Lung (tissue), 12 donors: ENCODE data around the gene FNDC5. TPM values are rescaled to one million over a fixed set of nuclear protein-coding genes. Genes with fewer than 3 reads are reported as not detected.

ENCODE experiments used
- ATAC-seq: fragments of 200-7000 bp; cut with Tn5 transposase; one replicate; pipeline ENCODE4 v1.9.1; 2020; ENCODE audit warnings: moderate number of reproducible peaks; ENCODE audit not compliant: insufficient read depth, low FRiP score
- DNase-seq, 3 donors: peaks; one replicate each; pipeline ENCODE4 v3.0.0-alpha.2; 2013 to 2017
- H3K27ac ChIP-seq, 2 donors: one replicate each; pipeline ENCODE4 v1.5.1; 2013; ENCODE audit warnings: mild to moderate bottlenecking in 2 of 2, moderate library complexity in 2 of 2, control low read depth in 1 of 2, inconsistent platforms in 1 of 2, low read depth in 1 of 2, low read length in 1 of 2
- H3K27me3 ChIP-seq, 3 donors: one replicate each; pipeline ENCODE4 v1.5.1; 2013; ENCODE audit warnings: low read length in 2 of 3; ENCODE audit not compliant: control insufficient read depth in 3 of 3, insufficient read depth in 3 of 3
- H3K36me3 ChIP-seq, 4 donors: one replicate each; pipeline ENCODE4 v1.5.1; 2013; ENCODE audit warnings: low read length in 4 of 4, mild to moderate bottlenecking in 1 of 4, moderate library complexity in 1 of 4; ENCODE audit not compliant: control insufficient read depth in 4 of 4, insufficient read depth in 4 of 4
- H3K4me1 ChIP-seq, 5 donors: one replicate each; pipeline ENCODE4 v1.5.1; 2013; ENCODE audit warnings: low read length in 5 of 5, mild to moderate bottlenecking in 2 of 5, moderate library complexity in 1 of 5; ENCODE audit not compliant: control insufficient read depth in 5 of 5, insufficient read depth in 5 of 5
- H3K4me3 ChIP-seq: one replicate; pipeline ENCODE4 v1.5.1; 2013; ENCODE audit warnings: mild to moderate bottlenecking, control low read depth, moderate library complexity
- H3K9ac ChIP-seq, 2 donors: one replicate each; pipeline ENCODE4 v1.5.1; 2013; ENCODE audit warnings: low read length in 2 of 2, control low read depth in 1 of 2; ENCODE audit not compliant: insufficient read depth in 1 of 2
- H3K9me3 ChIP-seq, 4 donors: one replicate each; pipeline ENCODE4 v1.5.1; 2013; ENCODE audit warnings: low read length in 3 of 4, mild to moderate bottlenecking in 1 of 4, moderate library complexity in 1 of 4; ENCODE audit not compliant: control insufficient read depth in 4 of 4, insufficient read depth in 3 of 4
- CTCF ChIP-seq: IDR thresholded peaks from 2 replicates; pipeline ENCODE4 v1.5.1; 2012; ENCODE audit warnings: mild to moderate bottlenecking; ENCODE audit errors: control extremely low read depth, extremely low read depth
- WGBS, 2 donors: extraction: QIAGEN DNeasy Blood & Tissue Kit; methylation state at CpG; one replicate each; pipeline ENCODE4 v1.1.7; 2013; 5-methylcytosine and 5-hydroxymethylcytosine counted together
- polyA plus RNA-seq, 2 donors: library from polyadenylated mRNA; stranded (reverse); fragments of 200-250 nt; gene quantifications; one replicate each; pipeline ENCODE4 v1.2.1, GENCODE V29; 2013
- total RNA-seq, 2 donors: library from RNA; depleted of rRNA in 1 of 2; stranded (reverse); fragments of >200 nt in 1 of 2; gene quantifications; one replicate each; pipeline ENCODE4 v1.2.1, GENCODE V29; 2014 to 2021
- donor health status: control.
- donor health status: control.
- donor health status: Bipolar disorder and iron deficiency.
- donor health status: healthy.
- donor health status: DM: yes; HTN: yes; CAD: no.

FNDC5 gene
- total and polyA plus RNA-seq, 4 donors = 0.10 to 5.3 (median 0.25) TPM

GRCh38 chr1:32917521-32917920 lies 46.8 kb upstream of the FNDC5 start:
- no peak overlapping the region for H3K4me3 ChIP-seq
- WGBS, 2 donors = 25 to 58% methylated on average over 7 of the region's 7 CpGs
- no peaks in the 10 kb centered on the region for H3K27me3 ChIP-seq
- ATAC-seq = no peak
- TF ChIP-seq CTCF = no peak
- no peak for DNase-seq
- no peaks in the 10 kb centered on the region for H3K9me3 ChIP-seq
- H3K4me1 ChIP-seq = no peaks in the 10 kb centered on the region
- no peak overlapping the region for H3K27ac ChIP-seq
- no peak overlapping the region for H3K9ac ChIP-seq
- H3K36me3 ChIP-seq = no peaks in the 10 kb centered on the region

GRCh38 chr1:32915766-32916706 lies 45.3 kb upstream of the FNDC5 start:
- H3K4me3 ChIP-seq = no peak overlapping the region
- H3K9me3 ChIP-seq = no peaks in the 10 kb centered on the region
- ATAC-seq (no peak), DNase-seq (no peak)
- H3K36me3 ChIP-seq = no peaks in the 10 kb centered on the region
- no peak for TF ChIP-seq CTCF
- H3K27me3 ChIP-seq = no peaks in the 10 kb centered on the region
- H3K4me1 ChIP-seq = no peaks in the 10 kb centered on the region
- WGBS, 2 donors = 89 to 91% methylated on average over 12 of the region's 12 CpGs
- H3K9ac ChIP-seq = no peak overlapping the region
- H3K27ac ChIP-seq = no peak overlapping the region

GRCh38 chr1:32910319-32910718 lies 39.6 kb upstream of the FNDC5 start:
- ATAC-seq (no peak), DNase-seq (no peak)
- no peaks in the 10 kb centered on the region for H3K36me3 ChIP-seq
- 94 to 96% methylated on average over 5 of the region's 5 CpGs for WGBS, 2 donors
- H3K4me3 ChIP-seq = no peak overlapping the region
- H3K27ac ChIP-seq = no peak overlapping the region
- no peaks in the 10 kb centered on the region for H3K27me3 ChIP-seq
- H3K9ac ChIP-seq = no peak overlapping the region
- no peaks in the 10 kb centered on the region for H3K9me3 ChIP-seq
- no peaks in the 10 kb centered on the region for H3K4me1 ChIP-seq
- no peak for TF ChIP-seq CTCF
